Upper lobe of left lung (tissue), 4 donors: ENCODE measurements around the gene MAP2.

Experiments
- EP300 ChIP-seq, 4 donors: sonication (generic); formaldehyde crosslinking; IDR thresholded peaks; one replicate each; pipeline ENCODE4 v1.5.1; 2017; ENCODE audit warnings: antibody characterized with exemption in 4 of 4, control low read depth in 2 of 4
- POLR2A ChIP-seq, 4 donors: fragments of 450-650 bp; IDR thresholded peaks; one replicate each; pipeline ENCODE4 v1.5.1; 2016 to 2017; ENCODE audit warnings: antibody characterized with exemption in 4 of 4, mild to moderate bottlenecking in 2 of 4
- TF ChIP-seq, protein P1 (sequence below), 6 experiments: fragments of 450-650 bp in 4 of 6; fragments of 200-600 bp in 2 of 6; sonication (generic) in 2 of 6; IDR thresholded peaks; one replicate each; pipeline ENCODE4 v1.5.1; 2016 to 2019; ENCODE audit warnings: antibody characterized with exemption in 6 of 6

DNA sequence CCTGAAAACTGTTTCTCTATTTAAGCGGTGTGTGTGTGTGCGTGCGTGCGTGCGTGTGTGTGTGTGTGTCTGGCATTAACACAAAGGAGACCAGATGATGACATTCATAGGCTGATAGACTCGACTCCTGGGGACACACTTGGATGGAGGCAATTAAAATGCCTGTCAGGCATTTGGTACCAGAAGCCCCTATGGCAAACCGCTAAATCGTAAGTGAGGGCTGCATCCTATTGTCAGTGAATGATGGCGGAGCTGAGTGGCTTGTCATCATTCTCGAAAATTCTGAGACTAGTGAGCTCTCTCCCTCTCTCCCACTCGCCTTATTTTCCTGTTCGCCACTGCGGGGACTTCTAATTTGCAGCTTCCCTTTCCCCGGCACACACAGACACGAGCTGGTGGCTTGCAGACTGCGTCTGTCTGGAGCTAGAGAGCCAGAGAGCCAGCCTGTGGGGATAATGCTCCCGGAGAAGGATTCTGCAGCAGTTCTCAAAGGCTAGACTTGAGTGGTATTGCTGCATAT, 155.4 kb downstream of the MAP2 start:
- no peak for TF ChIP-seq POLR2A (IDR thresholded peaks at IDR 0.05)
- TF ChIP-seq, protein P1, sequence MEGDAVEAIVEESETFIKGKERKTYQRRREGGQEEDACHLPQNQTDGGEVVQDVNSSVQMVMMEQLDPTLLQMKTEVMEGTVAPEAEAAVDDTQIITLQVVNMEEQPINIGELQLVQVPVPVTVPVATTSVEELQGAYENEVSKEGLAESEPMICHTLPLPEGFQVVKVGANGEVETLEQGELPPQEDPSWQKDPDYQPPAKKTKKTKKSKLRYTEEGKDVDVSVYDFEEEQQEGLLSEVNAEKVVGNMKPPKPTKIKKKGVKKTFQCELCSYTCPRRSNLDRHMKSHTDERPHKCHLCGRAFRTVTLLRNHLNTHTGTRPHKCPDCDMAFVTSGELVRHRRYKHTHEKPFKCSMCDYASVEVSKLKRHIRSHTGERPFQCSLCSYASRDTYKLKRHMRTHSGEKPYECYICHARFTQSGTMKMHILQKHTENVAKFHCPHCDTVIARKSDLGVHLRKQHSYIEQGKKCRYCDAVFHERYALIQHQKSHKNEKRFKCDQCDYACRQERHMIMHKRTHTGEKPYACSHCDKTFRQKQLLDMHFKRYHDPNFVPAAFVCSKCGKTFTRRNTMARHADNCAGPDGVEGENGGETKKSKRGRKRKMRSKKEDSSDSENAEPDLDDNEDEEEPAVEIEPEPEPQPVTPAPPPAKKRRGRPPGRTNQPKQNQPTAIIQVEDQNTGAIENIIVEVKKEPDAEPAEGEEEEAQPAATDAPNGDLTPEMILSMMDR (IDR thresholded peaks at IDR 0.05) = no peak
- TF ChIP-seq EP300 (IDR thresholded peaks at IDR 0.05) = no peak
